Measurements from ENCODE around the gene KCNS1. TPM values are rescaled to one million over a fixed set of nuclear protein-coding genes. Genes with fewer than 3 reads are reported as not detected.
A peak's percentile ranks its signal among the peaks of the same experiment; 100 is the strongest.

KCNS1 gene
- total RNA-seq, 1 experiment from 2014 or later, result not detected

GRCh38 chr20:45047581-45048119 is 53.3 kb downstream of the KCNS1 start:
- H3K27me3 ChIP-seq (replicated peaks; ENCODE audit: insufficient read depth, low read depth, low read length, poor library complexity), result no peaks in the 10 kb centered on the region
- no peak overlapping the region for H3K27ac ChIP-seq (ENCODE audit: low read depth, low read length, poor library complexity, severe bottlenecking)
- no peaks in the 10 kb centered on the region for H3K36me3 ChIP-seq (ENCODE audit: insufficient read depth, low read length, poor library complexity, severe bottlenecking)
- CTCF ChIA-PET, result no interaction called here
- no peak overlapping the region for H3K4me3 ChIP-seq (ENCODE audit: low read depth, low read length, poor library complexity, severe bottlenecking)
- no peaks in the 10 kb centered on the region for H3K4me1 ChIP-seq (ENCODE audit: insufficient read depth, low read length, poor library complexity, severe bottlenecking)
- no peak for TF ChIP-seq CTCF (conservative IDR thresholded peaks at IDR 0.05; ENCODE audit: low read depth, low read length)
- no peak for TF ChIP-seq EZH2 (IDR thresholded peaks at IDR 0.05; ENCODE audit: borderline replicate concordance, low read depth, low read length, poor library complexity, severe bottlenecking)
- BruUV-seq (replicated peaks), result no TSS peak
- POLR2A ChIA-PET (ENCODE audit: low non-redundant PET), result no interaction called here
- H3K9me3 ChIP-seq (ENCODE audit: low read depth, low read length, poor library complexity, severe bottlenecking), result no peaks in the 10 kb centered on the region
- DNase-seq (ENCODE audit: low spot score), result no peak
- intact Hi-C loops (cut with micrococcal nuclease; ENCODE audit: unreplicated experiment), result no loop called here

- intact Hi-C loops (cut with micrococcal nuclease; ENCODE audit: unreplicated experiment), result loop anchor here (1.0 kb wide), 2 partner anchors 51 to 247 kb away; no protein-coding TSS in a partner anchor
- Histone ChIP-seq H3K4me1 (ENCODE audit: insufficient read depth, low read length, poor library complexity, severe bottlenecking) (no peaks in the 10 kb centered on the region), H3K27me3 (replicated peaks; ENCODE audit: insufficient read depth, low read depth, low read length, poor library complexity) (no peaks in the 10 kb centered on the region), H3K9me3 (ENCODE audit: low read depth, low read length, poor library complexity, severe bottlenecking) (no peaks in the 10 kb centered on the region), H3K4me3 (ENCODE audit: low read depth, low read length, poor library complexity, severe bottlenecking) (no peak overlapping the region), H3K27ac (ENCODE audit: low read depth, low read length, poor library complexity, severe bottlenecking) (no peak overlapping the region), H3K36me3 (ENCODE audit: insufficient read depth, low read length, poor library complexity, severe bottlenecking) (no peaks in the 10 kb centered on the region)
- no peak for DNase-seq (ENCODE audit: low spot score)
- ChIA-PET CTCF (interaction anchor here (0.5 to 1.5 kb wide), 14 partner anchors 9 to 392 kb away, joined by 3 to 26 read pairs (median 6); no protein-coding TSS in a partner anchor), POLR2A (ENCODE audit: low non-redundant PET) (no interaction called here)
- no peak for TF ChIP-seq EZH2 (IDR thresholded peaks at IDR 0.05; ENCODE audit: borderline replicate concordance, low read depth, low read length, poor library complexity, severe bottlenecking)
- TF ChIP-seq CTCF (conservative IDR thresholded peaks at IDR 0.05; ENCODE audit: low read depth, low read length), result no peak
- BruUV-seq (replicated peaks), result no TSS peak
These were observed 56.3 kb downstream of the KCNS1 start for GRCh38 chr20:45044601-45045000.

GRCh38 chr20:45044084-45044573 is 56.8 kb downstream of the KCNS1 start:
- POLR2A ChIA-PET (ENCODE audit: low non-redundant PET), result no interaction called here
- Histone ChIP-seq H3K4me1 (ENCODE audit: insufficient read depth, low read length, poor library complexity, severe bottlenecking) (no peaks in the 10 kb centered on the region), H3K9me3 (ENCODE audit: low read depth, low read length, poor library complexity, severe bottlenecking) (no peaks in the 10 kb centered on the region), H3K36me3 (ENCODE audit: insufficient read depth, low read length, poor library complexity, severe bottlenecking) (no peaks in the 10 kb centered on the region), H3K27ac (ENCODE audit: low read depth, low read length, poor library complexity, severe bottlenecking) (no peak overlapping the region), H3K4me3 (ENCODE audit: low read depth, low read length, poor library complexity, severe bottlenecking) (no peak overlapping the region), H3K27me3 (replicated peaks; ENCODE audit: insufficient read depth, low read depth, low read length, poor library complexity) (no peaks in the 10 kb centered on the region)
- no peak for TF ChIP-seq EZH2 (IDR thresholded peaks at IDR 0.05; ENCODE audit: borderline replicate concordance, low read depth, low read length, poor library complexity, severe bottlenecking)
- TF ChIP-seq CTCF (conservative IDR thresholded peaks at IDR 0.05; ENCODE audit: low read depth, low read length), result peak; percentile 92
- peak; percentile 87 for DNase-seq (ENCODE audit: low spot score)
- CTCF ChIA-PET, result interaction anchor here (0.5 to 1.5 kb wide), 18 partner anchors 9 to 392 kb away, joined by 3 to 26 read pairs (median 4); no protein-coding TSS in a partner anchor
- intact Hi-C loops (cut with micrococcal nuclease; ENCODE audit: unreplicated experiment), result loop anchor here (1.0 kb wide), 2 partner anchors 51 to 247 kb away; no protein-coding TSS in a partner anchor
- no TSS peak for BruUV-seq (replicated peaks)
